Cardiac fibroblast (primary cell): ENCODE data around the gene NEO1.

Experiments
- DNase-seq, 2 donors: peaks; one replicate each; pipeline versions ENCODE4 v3.0.0 to v3.0.0-alpha.2; 2010; ENCODE audit warnings: low read depth in 2 of 2
- H3K4me3 ChIP-seq, 2 donors: replicated peaks in 1 of 2; 1 replicate in 1 of 2; 2 replicates in 1 of 2; pipeline ENCODE4 v1.5.1; 2011; ENCODE audit warnings: low read depth in 2 of 2, low read length in 2 of 2, mild to moderate bottlenecking in 2 of 2, moderate library complexity in 1 of 2
- CTCF ChIP-seq: IDR thresholded peaks from one replicate; pipeline ENCODE4 v1.5.1; 2011; ENCODE audit warnings: low read depth, mild to moderate bottlenecking, low read length, inconsistent platforms

NEO1 gene

DNA sequence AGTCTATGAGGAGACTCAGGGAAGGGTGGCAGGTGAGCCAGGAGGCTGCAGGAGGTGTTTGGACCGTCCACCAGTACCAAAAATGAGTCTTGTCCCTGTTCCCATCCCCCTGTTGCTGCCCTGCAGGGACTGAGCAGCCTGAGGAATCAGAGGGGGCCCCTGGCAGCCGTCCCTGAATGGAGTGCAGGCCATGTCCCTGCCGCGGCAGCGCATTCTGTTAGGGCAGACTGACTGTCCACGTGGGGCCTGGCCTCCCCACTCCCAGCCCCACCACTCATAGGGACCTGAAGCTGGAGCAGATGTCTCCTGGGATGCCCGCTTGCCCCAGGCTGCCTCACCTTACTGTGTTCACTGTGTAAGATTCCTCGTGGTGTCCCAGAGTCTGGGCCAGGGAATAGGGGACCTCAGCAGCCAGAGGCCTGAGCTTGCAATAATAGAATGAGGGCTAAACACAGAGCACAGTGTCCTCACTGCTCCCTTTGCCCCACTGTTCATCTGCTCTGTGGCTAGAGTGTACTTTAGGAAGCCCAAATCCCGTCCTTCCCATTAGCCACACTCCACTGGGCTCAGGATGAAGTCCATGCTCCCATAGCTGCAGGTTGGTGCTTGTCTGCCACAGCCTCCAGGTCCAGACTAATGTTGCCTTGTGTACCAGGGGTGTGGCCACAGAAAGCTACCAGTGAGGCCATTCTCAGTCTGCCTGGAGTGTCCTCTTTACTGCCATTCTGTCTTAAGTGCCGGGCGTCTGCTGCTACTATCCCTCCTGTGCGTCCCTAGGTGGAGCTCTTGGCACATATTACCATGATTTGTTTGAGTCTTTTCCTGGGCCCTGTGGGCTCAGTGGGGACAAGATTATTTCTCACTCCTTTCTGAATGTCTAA lies 253.3 kb downstream of the NEO1 start:
- DNase-seq: peak; percentile 83 to 84
- TF ChIP-seq CTCF: peak; percentile 78
- H3K4me3 ChIP-seq: no peak overlapping the region

DNA sequence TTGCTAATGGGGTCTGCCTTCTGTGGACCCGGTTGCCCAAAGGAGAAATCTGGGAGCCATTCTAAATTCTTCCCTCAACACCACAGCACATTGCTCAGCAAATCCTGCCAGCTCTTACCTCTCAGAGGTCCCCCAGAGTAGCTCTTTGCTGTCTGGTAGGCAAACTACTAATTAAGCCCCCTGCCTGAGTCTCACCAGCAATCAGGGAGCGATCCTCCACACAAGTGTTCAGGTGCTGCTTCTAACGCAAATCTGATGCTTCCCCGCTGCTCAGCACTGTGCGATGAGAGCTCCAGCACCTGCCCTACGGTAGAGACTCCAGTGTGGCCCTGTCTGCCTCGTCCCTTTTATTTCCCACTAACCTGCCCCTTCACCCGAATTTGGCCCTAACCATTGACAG lies 256.0 kb downstream of the NEO1 start:
- no peak for TF ChIP-seq CTCF
- no peak overlapping the region for H3K4me3 ChIP-seq
- no peak for DNase-seq

DNA sequence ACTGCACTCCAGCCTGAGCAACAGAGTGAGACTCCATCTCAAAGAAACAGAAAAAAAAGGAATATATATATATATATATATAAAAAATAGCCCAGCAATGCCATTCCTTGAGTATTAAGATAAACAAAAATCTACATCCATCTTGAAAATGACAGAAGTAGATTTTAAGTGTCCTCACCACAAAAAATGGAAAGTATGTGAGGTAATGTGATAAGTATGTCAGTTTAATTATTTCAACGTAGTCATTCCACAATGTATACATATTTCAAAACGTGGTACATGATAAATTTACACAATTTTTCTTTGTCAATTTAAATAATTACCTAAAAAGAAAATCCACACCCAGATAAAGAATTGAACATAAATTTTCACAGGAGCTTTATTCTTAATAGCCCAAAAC lies 261.6 kb downstream of the NEO1 start:
- no peak overlapping the region for H3K4me3 ChIP-seq
- TF ChIP-seq CTCF: no peak
- DNase-seq: no peak

- no peak for DNase-seq
- H3K4me3 ChIP-seq: no peak overlapping the region
- TF ChIP-seq CTCF: no peak
Measured at GRCh38 chr15:73317651-73318462, 265.6 kb downstream of the NEO1 start.

DNA sequence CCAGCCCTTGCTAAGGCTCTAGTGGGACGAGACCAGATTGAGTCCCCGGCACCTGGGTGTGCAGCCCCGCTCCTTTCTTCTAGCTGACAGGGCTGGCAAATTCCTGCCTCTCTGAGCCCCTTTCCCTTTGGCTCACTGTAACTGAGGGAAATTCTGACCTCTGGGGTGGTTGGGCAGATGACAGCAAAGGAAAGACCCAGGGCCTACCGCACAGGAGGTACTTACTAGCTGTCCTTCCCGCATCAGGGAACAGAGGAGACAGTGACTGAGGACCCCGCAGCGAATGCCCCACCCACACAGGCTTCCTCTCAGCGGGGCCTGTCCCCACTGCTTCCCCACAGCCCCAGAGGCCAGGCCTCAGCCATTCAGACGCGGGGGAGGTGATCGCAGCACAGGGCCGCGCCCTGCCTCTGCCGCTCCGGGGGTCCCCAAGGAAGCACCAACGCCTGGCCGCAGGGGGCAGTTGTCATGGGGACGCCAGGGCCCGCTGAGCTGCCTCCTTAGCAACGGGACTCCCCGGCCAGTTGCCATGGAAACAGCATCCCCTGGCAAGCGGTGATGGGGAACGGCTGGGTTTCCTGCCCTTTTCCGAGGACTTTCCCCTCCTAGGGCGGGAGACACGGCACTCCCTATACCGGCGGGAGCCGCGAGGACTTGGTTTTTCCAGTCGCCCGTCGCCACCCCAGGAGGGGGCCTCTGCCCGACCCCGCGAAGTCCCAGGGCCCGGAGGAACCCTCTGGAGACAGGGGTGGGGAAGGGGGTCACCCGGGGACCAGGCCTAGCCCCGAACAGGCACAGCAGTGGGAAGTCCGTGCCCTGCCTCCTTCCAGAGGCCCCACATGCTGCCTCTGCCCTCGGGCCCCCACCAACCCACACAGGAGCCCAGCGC lies 266.4 kb downstream of the NEO1 start:
- no peak for TF ChIP-seq CTCF
- peak in 1 of 2 donors; percentile 24 for DNase-seq
- no peak overlapping the region for H3K4me3 ChIP-seq
